ENCODE measurements around the gene NMNAT3.

Gene NMNAT3

DNA sequence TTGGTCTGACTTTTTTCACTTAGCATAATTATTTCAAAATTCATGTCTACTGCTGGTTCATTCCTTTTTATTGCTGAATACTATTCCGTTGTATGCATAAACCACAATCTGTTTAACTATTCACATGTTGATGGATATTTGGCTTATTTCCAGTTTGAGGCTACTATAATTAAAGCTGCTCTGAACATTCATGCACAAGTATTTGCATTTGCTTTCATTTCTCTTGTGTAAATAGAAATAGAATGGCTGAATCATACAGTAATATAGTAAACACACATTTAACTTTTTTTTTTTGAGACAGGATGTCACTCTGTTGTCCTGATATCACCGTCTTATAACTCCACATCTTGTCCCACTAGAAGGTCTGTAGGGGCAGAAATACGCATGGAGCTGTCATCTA, 57.3 kb downstream of the NMNAT3 start:
- H3K36me3 ChIP-seq (ENCODE audit: insufficient read depth, low read length): no peaks in the 10 kb centered on the region
- no peak overlapping the region for H3K4me3 ChIP-seq (ENCODE audit: low read length, poor library complexity, severe bottlenecking)
- H3K4me1 ChIP-seq (ENCODE audit: insufficient read depth, low read length, poor library complexity, severe bottlenecking): peaks cover 21% of the 10 kb centered on the region
- H3K79me2 ChIP-seq (ENCODE audit: insufficient read depth, low read length): no peaks in the 10 kb centered on the region
- no peak overlapping the region for H2AFZ ChIP-seq (ENCODE audit: low read length)
- no peaks in the 10 kb centered on the region for H4K20me1 ChIP-seq (ENCODE audit: insufficient read depth, low read length, poor library complexity, severe bottlenecking)
- no peak overlapping the region for H3K9ac ChIP-seq (ENCODE audit: low read depth, low read length, poor library complexity, severe bottlenecking)
- TF ChIP-seq, protein P1, sequence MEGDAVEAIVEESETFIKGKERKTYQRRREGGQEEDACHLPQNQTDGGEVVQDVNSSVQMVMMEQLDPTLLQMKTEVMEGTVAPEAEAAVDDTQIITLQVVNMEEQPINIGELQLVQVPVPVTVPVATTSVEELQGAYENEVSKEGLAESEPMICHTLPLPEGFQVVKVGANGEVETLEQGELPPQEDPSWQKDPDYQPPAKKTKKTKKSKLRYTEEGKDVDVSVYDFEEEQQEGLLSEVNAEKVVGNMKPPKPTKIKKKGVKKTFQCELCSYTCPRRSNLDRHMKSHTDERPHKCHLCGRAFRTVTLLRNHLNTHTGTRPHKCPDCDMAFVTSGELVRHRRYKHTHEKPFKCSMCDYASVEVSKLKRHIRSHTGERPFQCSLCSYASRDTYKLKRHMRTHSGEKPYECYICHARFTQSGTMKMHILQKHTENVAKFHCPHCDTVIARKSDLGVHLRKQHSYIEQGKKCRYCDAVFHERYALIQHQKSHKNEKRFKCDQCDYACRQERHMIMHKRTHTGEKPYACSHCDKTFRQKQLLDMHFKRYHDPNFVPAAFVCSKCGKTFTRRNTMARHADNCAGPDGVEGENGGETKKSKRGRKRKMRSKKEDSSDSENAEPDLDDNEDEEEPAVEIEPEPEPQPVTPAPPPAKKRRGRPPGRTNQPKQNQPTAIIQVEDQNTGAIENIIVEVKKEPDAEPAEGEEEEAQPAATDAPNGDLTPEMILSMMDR (conservative IDR thresholded peaks at IDR 0.05; ENCODE audit: low read length): no peak
- no peak for TF ChIP-seq EZH2phosphoT487 (IDR thresholded peaks at IDR 0.05; ENCODE audit: borderline replicate concordance)
- no peaks in the 10 kb centered on the region for H3F3A ChIP-seq (ENCODE audit: low read depth)
- no peaks in the 10 kb centered on the region for H3K27me3 ChIP-seq (ENCODE audit: insufficient read depth, low read length, poor library complexity, severe bottlenecking)
- peak overlapping the region; percentile 50 for H3K4me2 ChIP-seq (ENCODE audit: low read depth, low read length, poor library complexity, severe bottlenecking)
- H3K9me3 ChIP-seq (ENCODE audit: insufficient read depth, low read depth, low read length): no peaks in the 10 kb centered on the region
- no peaks in the 10 kb centered on the region for H3K9me2 ChIP-seq (replicated peaks; ENCODE audit: low read depth, low read length)

DNA sequence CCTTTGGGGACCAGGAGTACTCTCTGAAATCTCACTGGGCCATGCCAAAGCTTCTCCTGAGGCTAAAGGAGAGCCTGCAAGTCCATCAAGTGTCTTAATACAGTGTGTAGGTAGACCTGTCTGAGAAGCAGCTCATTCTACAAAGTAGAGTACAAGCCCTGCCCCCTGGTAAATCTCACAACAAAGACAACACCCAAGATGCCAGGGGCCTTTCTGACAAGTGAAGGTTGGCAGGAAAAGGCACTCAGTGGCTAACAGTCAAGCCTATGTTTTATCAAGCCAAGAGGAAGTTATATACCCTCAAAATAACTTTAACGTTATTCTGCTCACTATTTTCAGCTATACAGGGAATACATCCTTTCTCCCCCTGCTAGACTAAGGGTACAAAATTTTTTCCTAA, 58.3 kb downstream of the NMNAT3 start:
- H2AFZ ChIP-seq (ENCODE audit: low read length): no peak overlapping the region
- no peaks in the 10 kb centered on the region for H3K9me3 ChIP-seq (ENCODE audit: insufficient read depth, low read depth, low read length)
- TF ChIP-seq EZH2phosphoT487 (IDR thresholded peaks at IDR 0.05; ENCODE audit: borderline replicate concordance): no peak
- TF ChIP-seq, protein P1 (conservative IDR thresholded peaks at IDR 0.05; ENCODE audit: low read length): no peak
- H4K20me1 ChIP-seq (ENCODE audit: insufficient read depth, low read length, poor library complexity, severe bottlenecking): no peaks in the 10 kb centered on the region
- H3K9ac ChIP-seq (ENCODE audit: low read depth, low read length, poor library complexity, severe bottlenecking): peak overlapping the region; percentile 5
- no peaks in the 10 kb centered on the region for H3K79me2 ChIP-seq (ENCODE audit: insufficient read depth, low read length)
- H3F3A ChIP-seq (ENCODE audit: low read depth): no peaks in the 10 kb centered on the region
- H3K4me1 ChIP-seq (ENCODE audit: insufficient read depth, low read length, poor library complexity, severe bottlenecking): peaks cover 21% of the 10 kb centered on the region
- H3K9me2 ChIP-seq (replicated peaks; ENCODE audit: low read depth, low read length): no peaks in the 10 kb centered on the region
- no peaks in the 10 kb centered on the region for H3K27me3 ChIP-seq (ENCODE audit: insufficient read depth, low read length, poor library complexity, severe bottlenecking)
- no peak overlapping the region for H3K4me3 ChIP-seq (ENCODE audit: low read length, poor library complexity, severe bottlenecking)
- H3K4me2 ChIP-seq (ENCODE audit: low read depth, low read length, poor library complexity, severe bottlenecking): peak overlapping the region; percentile 50
- no peaks in the 10 kb centered on the region for H3K36me3 ChIP-seq (ENCODE audit: insufficient read depth, low read length)

DNA sequence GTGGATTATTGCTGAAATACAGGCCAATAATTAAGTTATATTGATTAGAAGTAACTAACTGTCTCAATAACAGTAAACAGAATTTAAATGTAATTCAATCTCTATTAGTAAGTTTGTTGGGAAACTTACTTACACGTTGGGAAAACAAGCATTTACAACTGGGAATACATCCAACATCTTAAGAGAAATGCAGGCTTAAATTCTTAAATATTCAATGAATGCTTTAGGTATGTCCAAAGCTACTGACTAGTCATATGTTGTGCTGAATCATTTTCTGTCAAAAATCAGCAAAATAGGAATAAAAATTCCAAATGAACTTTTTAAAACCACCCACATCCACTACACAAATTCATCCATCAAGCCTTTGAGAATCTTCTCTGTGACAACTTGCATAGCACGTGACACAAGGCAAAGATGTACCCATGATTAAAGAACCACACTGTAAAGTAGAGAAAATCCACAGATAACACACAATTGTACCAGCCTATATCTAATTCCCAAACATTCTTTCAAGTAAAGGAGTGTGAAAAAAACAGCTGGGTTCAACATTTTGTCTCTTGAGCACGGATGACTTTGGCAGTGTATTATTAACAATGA, 60.0 kb downstream of the NMNAT3 start:
- TF ChIP-seq EZH2phosphoT487 (IDR thresholded peaks at IDR 0.05; ENCODE audit: borderline replicate concordance): no peak
- TF ChIP-seq, protein P1 (conservative IDR thresholded peaks at IDR 0.05; ENCODE audit: low read length): no peak
- H3K9ac ChIP-seq (ENCODE audit: low read depth, low read length, poor library complexity, severe bottlenecking): no peak overlapping the region
- H4K20me1 ChIP-seq (ENCODE audit: insufficient read depth, low read length, poor library complexity, severe bottlenecking): no peaks in the 10 kb centered on the region
- peaks cover 21% of the 10 kb centered on the region for H3K4me1 ChIP-seq (ENCODE audit: insufficient read depth, low read length, poor library complexity, severe bottlenecking)
- H3K4me3 ChIP-seq (ENCODE audit: low read length, poor library complexity, severe bottlenecking): no peak overlapping the region
- H3F3A ChIP-seq (ENCODE audit: low read depth): no peaks in the 10 kb centered on the region
- no peaks in the 10 kb centered on the region for H3K9me3 ChIP-seq (ENCODE audit: insufficient read depth, low read depth, low read length)
- H3K9me2 ChIP-seq (replicated peaks; ENCODE audit: low read depth, low read length): no peaks in the 10 kb centered on the region
- H3K4me2 ChIP-seq (ENCODE audit: low read depth, low read length, poor library complexity, severe bottlenecking): no peak overlapping the region
- H3K79me2 ChIP-seq (ENCODE audit: insufficient read depth, low read length): no peaks in the 10 kb centered on the region
- H2AFZ ChIP-seq (ENCODE audit: low read length): 0 out of 2 replicates have a peak overlapping the region, but pooled peaks have one; percentile 45
- no peaks in the 10 kb centered on the region for H3K27me3 ChIP-seq (ENCODE audit: insufficient read depth, low read length, poor library complexity, severe bottlenecking)
- no peaks in the 10 kb centered on the region for H3K36me3 ChIP-seq (ENCODE audit: insufficient read depth, low read length)

Measured in Loucy (cell line).